CD14-positive monocyte (primary cell): ENCODE measurements around the gene ME1. TPM values are rescaled to one million over a fixed set of nuclear protein-coding genes. Genes with fewer than 3 reads are reported as not detected.

Experiments used
- DNase-seq, 3 donors: peaks; one replicate each; pipeline ENCODE4 v3.0.0-alpha.2; 2011 to 2022
- H2AFZ ChIP-seq: 2 replicates; pipeline ENCODE4 v1.6.0; 2012; ENCODE audit warnings: mild to moderate bottlenecking, low read depth, low read length, inconsistent platforms; ENCODE audit not compliant: insufficient read depth, poor library complexity, severe bottlenecking
- H3K27ac ChIP-seq, 2 donors: 1 replicate in 1 of 2; 2 replicates in 1 of 2; pipeline ENCODE4 v1.5.1; 2012 to 2013; ENCODE audit warnings: low read length in 2 of 2, control low read depth in 1 of 2, inconsistent platforms in 1 of 2, low read depth in 1 of 2, mild to moderate bottlenecking in 1 of 2
- H3K27me3 ChIP-seq, 2 donors: one replicate each; pipeline versions ENCODE4 v1.6.0 to v1.6.1; 2011 to 2013; ENCODE audit warnings: low read length in 2 of 2; ENCODE audit not compliant: control insufficient read depth in 2 of 2, insufficient read depth in 2 of 2
- H3K36me3 ChIP-seq, 2 donors: replicated peaks in 1 of 2; 1 replicate in 1 of 2; 2 replicates in 1 of 2; pipeline versions ENCODE4 v1.5.1 to v1.6.1; 2012 to 2013; ENCODE audit warnings: low read length in 2 of 2, control low read depth in 1 of 2, inconsistent platforms in 1 of 2, mild to moderate bottlenecking in 1 of 2; ENCODE audit not compliant: insufficient read depth in 2 of 2, control insufficient read depth in 1 of 2
- H3K4me1 ChIP-seq, 2 donors: 1 replicate in 1 of 2; 2 replicates in 1 of 2; pipeline versions ENCODE4 v1.5.1 to v1.6.1; 2012 to 2013; ENCODE audit warnings: low read length in 2 of 2, control low read depth in 1 of 2, inconsistent platforms in 1 of 2, mild to moderate bottlenecking in 1 of 2, moderate library complexity in 1 of 2; ENCODE audit not compliant: insufficient read depth in 2 of 2, control insufficient read depth in 1 of 2
- H3K4me2 ChIP-seq: replicated peaks from 2 replicates; pipeline ENCODE3; 2012; ENCODE audit warnings: low read length, moderate library complexity, mild to moderate bottlenecking; ENCODE audit not compliant: poor library complexity, severe bottlenecking; ENCODE audit errors: extremely low read depth
- H3K4me3 ChIP-seq, 3 experiments: fragments of 200-600 bp in 1 of 3; sonication (generic) in 1 of 3; replicated peaks in 1 of 3; 1 replicate in 2 of 3; 2 replicates in 1 of 3; pipeline ENCODE4 v1.5.1; 2011 to 2013; ENCODE audit warnings: low read length in 3 of 3, mild to moderate bottlenecking in 3 of 3, control low read depth in 2 of 3, low read depth in 2 of 3, inconsistent platforms in 1 of 3, moderate library complexity in 1 of 3
- H3K79me2 ChIP-seq: 2 replicates; pipeline ENCODE4 v1.6.0; 2012; ENCODE audit warnings: mild to moderate bottlenecking, control low read depth, inconsistent platforms, low read length, moderate library complexity; ENCODE audit not compliant: insufficient read depth
- H3K9ac ChIP-seq: 2 replicates; pipeline ENCODE4 v1.6.0; 2017; ENCODE audit warnings: low read length, mild to moderate bottlenecking; ENCODE audit not compliant: insufficient read depth, poor library complexity, severe bottlenecking
- H3K9me3 ChIP-seq, 2 donors: replicated peaks in 1 of 2; 1 replicate in 1 of 2; 2 replicates in 1 of 2; pipeline versions ENCODE4 v1.5.1 to v1.6.1; 2012 to 2013; ENCODE audit warnings: low read length in 2 of 2, control low read depth in 1 of 2; ENCODE audit not compliant: control insufficient read depth in 1 of 2, insufficient read depth in 1 of 2
- H4K20me1 ChIP-seq: 2 replicates; pipeline ENCODE4 v1.6.0; 2012; ENCODE audit warnings: mild to moderate bottlenecking, low read length, control low read depth, moderate library complexity; ENCODE audit not compliant: insufficient read depth
- H3K27ac Mint-ChIP-seq, 7 donors: one replicate each; pipeline ENCODE4 v1.8.0; 2020; ENCODE audit warnings: mild to moderate bottlenecking in 7 of 7, mixed read lengths in 7 of 7, moderate library complexity in 6 of 7, inconsistent platforms in 2 of 7
- H3K27me3 Mint-ChIP-seq, 3 donors: one replicate each; pipeline ENCODE4 v1.8.0; 2021 to 2022; ENCODE audit warnings: low read depth in 3 of 3, mild to moderate bottlenecking in 3 of 3, mixed read lengths in 3 of 3, moderate library complexity in 3 of 3, inconsistent platforms in 1 of 3
- H3K36me3 Mint-ChIP-seq, 2 donors: one replicate each; pipeline ENCODE4 v1.8.0; 2020; ENCODE audit warnings: mixed read lengths in 2 of 2, inconsistent platforms in 1 of 2, mild to moderate bottlenecking in 1 of 2
- H3K4me1 Mint-ChIP-seq: one replicate; pipeline ENCODE4 v1.8.0; 2020; ENCODE audit warnings: mild to moderate bottlenecking, mixed read lengths
- H3K4me3 Mint-ChIP-seq, 2 donors: one replicate each; pipeline ENCODE4 v1.8.0; 2020; ENCODE audit warnings: mild to moderate bottlenecking in 2 of 2, mixed read lengths in 2 of 2, moderate library complexity in 1 of 2
- H3K9me3 Mint-ChIP-seq, 7 donors: one replicate each; pipeline ENCODE4 v1.8.0; 2020 to 2022; ENCODE audit warnings: mixed read lengths in 7 of 7, mild to moderate bottlenecking in 6 of 7, moderate library complexity in 6 of 7, inconsistent platforms in 2 of 7
- CTCF ChIP-seq: fragments of 200-600 bp; IDR thresholded peaks from one replicate; pipeline ENCODE4 v1.8.0; 2022; ENCODE audit warnings: antibody characterized with exemption, mild to moderate bottlenecking
- WGBS: methylation state at CpG from one replicate; pipeline ENCODE4 v1.1.5; 2013; ENCODE audit warnings: missing lambda C conversion rate; ENCODE audit not compliant: insufficient coverage; 5-methylcytosine and 5-hydroxymethylcytosine counted together
- intact Hi-C, 2 donors: fragments of 100-400 bp; cut with micrococcal nuclease; formaldehyde crosslinking; loops; one replicate each; pipeline versions ENCODE4 v1.15.0 to v1.15.1; 2023
- polyA plus RNA-seq, 3 donors: library from polyadenylated mRNA; depleted of rRNA in 1 of 3; unstranded in 2 of 3; stranded (reverse) in 1 of 3; fragments of 300-500 nt in 2 of 3; fragments of >200 nt in 1 of 3; fragmentation: Illumina TruSeq in 2 of 3; gene quantifications; 1 replicate in 2 of 3; 2 replicates in 1 of 3; pipeline ENCODE4 v1.2.3, GENCODE V29; 2012 to 2021

ME1 gene
- polyA plus RNA-seq, 3 donors = 1.3 to 4.0 (median 2.1) TPM

GRCh38 chr6:83169106-83169505, 261.7 kb downstream of the ME1 start:
- Mint-ChIP-seq H3K4me1 (no peaks in the 10 kb centered on the region), H3K36me3 (peaks cover 84 to 92% of the 10 kb centered on the region in 2 donors), H3K4me3 (no peak overlapping the region), H3K9me3 (no peaks in the 10 kb centered on the region), H3K27ac (no peak overlapping the region), H3K27me3 (no peaks in the 10 kb centered on the region)
- H3K36me3 ChIP-seq = peaks cover 84 to 99% of the 10 kb centered on the region in 2 donors
- no peak overlapping the region for H2AFZ ChIP-seq
- H3K9me3 ChIP-seq = no peaks in the 10 kb centered on the region
- H3K27ac ChIP-seq = no peak overlapping the region
- no peak overlapping the region for H3K9ac ChIP-seq
- no peaks in the 10 kb centered on the region for H3K79me2 ChIP-seq
- H3K27me3 ChIP-seq = no peaks in the 10 kb centered on the region
- no peaks in the 10 kb centered on the region for H3K4me1 ChIP-seq
- TF ChIP-seq CTCF = no peak
- intact Hi-C loops = no loop called here
- no peaks in the 10 kb centered on the region for H4K20me1 ChIP-seq
- DNase-seq = no peak
- no peak overlapping the region for H3K4me3 ChIP-seq
- H3K4me2 ChIP-seq = no peak overlapping the region

- Histone ChIP-seq H3K27ac (peak overlapping the region in 1 of 2 donors; percentile 7), H3K36me3 (peaks cover 84 to 99% of the 10 kb centered on the region in 2 donors), H3K4me2 (no peak overlapping the region), H3K9me3 (no peaks in the 10 kb centered on the region), H3K79me2 (no peaks in the 10 kb centered on the region), H3K4me1 (no peaks in the 10 kb centered on the region), H2AFZ (no peak overlapping the region), H4K20me1 (no peaks in the 10 kb centered on the region), H3K4me3 (no peak overlapping the region), H3K27me3 (no peaks in the 10 kb centered on the region), H3K9ac (no peak overlapping the region)
- Mint-ChIP-seq H3K4me1 (no peaks in the 10 kb centered on the region), H3K27me3 (no peaks in the 10 kb centered on the region), H3K4me3 (no peak overlapping the region), H3K9me3 (no peaks in the 10 kb centered on the region), H3K27ac (no peak overlapping the region), H3K36me3 (peaks cover 87 to 92% of the 10 kb centered on the region in 2 donors)
- TF ChIP-seq CTCF = no peak
- no CpG with 5 or more reads among the region's 1 CpG for WGBS
- no peak for DNase-seq
- intact Hi-C loops = no loop called here
These were observed 262.3 kb downstream of the ME1 start for GRCh38 chr6:83168556-83168955.
